WTC11 (cell line): ENCODE data around the gene SERPINB8. TPM values are rescaled to one million over a fixed set of nuclear protein-coding genes. Genes with fewer than 3 reads are reported as not detected.
A peak's percentile ranks its signal among the peaks of the same experiment; 100 is the strongest.

Source experiments
- ATAC-seq: fragments of 200-7000 bp; cut with Tn5 transposase; 2 replicates; pipeline ENCODE4 v1.10.0; 2021; ENCODE audit warnings: mild to moderate bottlenecking, moderate library complexity
- CTCF ChIA-PET: fragments of 300-600 bp; sonication (Branson Sonifier 250); formaldehyde crosslinking; loops from one replicate; lab custom pipeline; 2021; ENCODE audit warnings: antibody characterized with exemption; lab: Charles Lee
- POLR2A ChIA-PET: fragments of 350-600 bp; sonication (Branson Sonifier 250); formaldehyde crosslinking; loops from one replicate; lab custom pipeline; 2021; ENCODE audit warnings: antibody characterized with exemption; lab: Charles Lee
- DNase-seq: peaks from one replicate; pipeline ENCODE4 v3.0.0; 2021; ENCODE audit warnings: low spot score
- H3K27ac Mint-ChIP-seq: 2 replicates; pipeline ENCODE4 v1.8.0; 2021; ENCODE audit warnings: mixed read lengths
- H3K27me3 Mint-ChIP-seq: 2 replicates; pipeline ENCODE4 v1.8.0; 2021; ENCODE audit warnings: low read depth, mild to moderate bottlenecking, moderate library complexity, mixed read lengths
- H3K36me3 Mint-ChIP-seq: 2 replicates; pipeline ENCODE4 v1.8.0; 2021; ENCODE audit warnings: mixed read lengths
- H3K4me1 Mint-ChIP-seq: 2 replicates; pipeline ENCODE4 v1.8.0; 2022; ENCODE audit warnings: mixed read lengths
- H3K4me3 Mint-ChIP-seq: 2 replicates; pipeline ENCODE4 v1.8.0; 2021; ENCODE audit warnings: mild to moderate bottlenecking, moderate library complexity, mixed read lengths
- H3K9me3 Mint-ChIP-seq: 2 replicates; pipeline ENCODE4 v1.8.0; 2021; ENCODE audit warnings: mixed read lengths
- ELF4 ChIP-seq: sonication (generic); formaldehyde crosslinking; IDR thresholded peaks from 2 replicates; pipeline ENCODE4 v1.8.1; 2022; ENCODE audit warnings: low read depth, mild to moderate bottlenecking, moderate library complexity, missing genetic modification reagents
- EMX1 ChIP-seq: fragments of 250-450 bp; sonication (Bioruptor Pico); IDR thresholded peaks from 2 replicates; pipeline ENCODE4 v1.8.0; 2021; ENCODE audit warnings: mild to moderate bottlenecking
- ERG ChIP-seq: fragments of 250-450 bp; sonication (Bioruptor Pico); IDR thresholded peaks from 2 replicates; pipeline ENCODE4 v1.8.0; 2021; ENCODE audit warnings: mild to moderate bottlenecking
- FOXJ3 ChIP-seq: sonication (generic); formaldehyde crosslinking; IDR thresholded peaks from 2 replicates; pipeline ENCODE4 v1.9.0; 2021; ENCODE audit warnings: missing genetic modification reagents, mild to moderate bottlenecking, borderline replicate concordance
- RELA ChIP-seq: sonication (generic); formaldehyde crosslinking; IDR thresholded peaks from 2 replicates; pipeline ENCODE4 v1.8.1; 2022; ENCODE audit warnings: missing genetic modification reagents, mild to moderate bottlenecking, borderline replicate concordance
- SOX15 ChIP-seq: fragments of 250-450 bp; sonication (Bioruptor Pico); IDR thresholded peaks from 2 replicates; pipeline ENCODE4 v1.9.0; 2021; ENCODE audit warnings: mild to moderate bottlenecking
- TCF7 ChIP-seq: sonication (generic); formaldehyde crosslinking; IDR thresholded peaks from 2 replicates; pipeline ENCODE4 v1.8.0; 2022; ENCODE audit warnings: mild to moderate bottlenecking, low read depth, missing genetic modification reagents, moderate library complexity
- USF2 ChIP-seq: sonication (generic); formaldehyde crosslinking; IDR thresholded peaks from 2 replicates; pipeline ENCODE4 v1.8.1; 2023; ENCODE audit warnings: mild to moderate bottlenecking, missing genetic modification reagents, moderate library complexity
- ZBTB21 ChIP-seq: sonication (generic); formaldehyde crosslinking; IDR thresholded peaks from 2 replicates; pipeline ENCODE4 v1.8.1; 2023; ENCODE audit warnings: mild to moderate bottlenecking, missing genetic modification reagents, borderline replicate concordance
- ZBTB43 ChIP-seq: sonication (generic); formaldehyde crosslinking; IDR thresholded peaks from 2 replicates; pipeline ENCODE4 v1.8.1; 2023; ENCODE audit warnings: mild to moderate bottlenecking, missing genetic modification reagents
- ZMAT4 ChIP-seq: fragments of 250-450 bp; sonication (Bioruptor Pico); IDR thresholded peaks from 2 replicates; pipeline ENCODE4 v1.9.0; 2021; ENCODE audit warnings: mild to moderate bottlenecking
- ZNF512 ChIP-seq: sonication (generic); formaldehyde crosslinking; IDR thresholded peaks from 2 replicates; pipeline ENCODE4 v1.8.1; 2022; ENCODE audit warnings: missing genetic modification reagents, borderline replicate concordance
- ZNF532 ChIP-seq: fragments of 250-450 bp; sonication (Bioruptor Pico); IDR thresholded peaks from 2 replicates; pipeline ENCODE4 v1.9.0; 2021; ENCODE audit warnings: mild to moderate bottlenecking, borderline replicate concordance
- total RNA-seq: library from RNA; stranded (reverse); gene quantifications from 3 replicates; pipeline ENCODE4 v1.2.3, GENCODE V29; 2021

The SERPINB8 gene
- total RNA-seq, 1 experiment from 2014 or later: 0.46 TPM

- TF ChIP-seq RELA (CRISPR knock-in tag) (no peak), ZNF532 (CRISPR knock-in tag) (no peak), ERG (no peak), ZBTB43 (CRISPR knock-in tag) (no peak), USF2 (CRISPR knock-in tag) (no peak)
- TF ChIP-seq, all 79 proteins: peak for 0
Observed at GRCh38 chr18:63972002-63972376, 2.1 kb downstream of the SERPINB8 start (continued).

- Mint-ChIP-seq H3K27me3 (peaks cover 83% of the 10 kb centered on the region), H3K4me1 (peaks cover 15% of the 10 kb centered on the region), H3K9me3 (no peaks in the 10 kb centered on the region), H3K27ac (no peak overlapping the region), H3K4me3 (no peak overlapping the region), H3K36me3 (no peaks in the 10 kb centered on the region)
- ATAC-seq (no peak), DNase-seq (no peak)
- ChIA-PET CTCF (interaction anchor here (1.2 to 2.5 kb wide), 3 partner anchors 10 to 38 kb away, joined by 3 to 11 read pairs (median 5); no protein-coding TSS in a partner anchor), POLR2A (no interaction called here)
- TF ChIP-seq ELF4 (CRISPR knock-in tag) (no peak), ZNF512 (0 out of 2 replicates have a peak, but pooled peaks have one; percentile 60), FOXJ3 (CRISPR knock-in tag) (no peak), EMX1 (CRISPR knock-in tag) (no peak)
Observed at GRCh38 chr18:63974991-63975390, 5.1 kb downstream of the SERPINB8 start.

- no peaks in the 10 kb centered on the region for H3K9me3 Mint-ChIP-seq
- no peak for TF ChIP-seq SOX15 (CRISPR knock-in tag)
- no peak for TF ChIP-seq ERG
- no peak for TF ChIP-seq ZMAT4 (CRISPR knock-in tag)
- no peak for TF ChIP-seq ZBTB21 (CRISPR knock-in tag)
- TF ChIP-seq TCF7: no peak
- TF ChIP-seq, all 79 proteins: peak for 0
- Mint-ChIP-seq H3K4me1 (peaks cover 18% of the 10 kb centered on the region), H3K36me3 (no peaks in the 10 kb centered on the region), H3K4me3 (no peak overlapping the region), H3K27me3 (peaks cover 86% of the 10 kb centered on the region), H3K27ac (no peak overlapping the region)
- CTCF ChIA-PET: interaction anchor here (1.2 to 2.5 kb wide), 3 partner anchors 9 to 39 kb away, joined by 3 to 11 read pairs (median 5); no protein-coding TSS in a partner anchor
- ATAC-seq: no peak
- POLR2A ChIA-PET: no interaction called here
- DNase-seq: no peak
Observed at GRCh38 chr18:63975628-63976027, 5.7 kb downstream of the SERPINB8 start.
